Ovary (tissue), 9 donors: ENCODE results near the gene UNC13C. TPM values are rescaled to one million over a fixed set of nuclear protein-coding genes. Genes with fewer than 3 reads are reported as not detected.

ENCODE experiments used
- DNase-seq, 5 donors: peaks; one replicate each; pipeline ENCODE4 v3.0.0-alpha.2; 2019 to 2020
- H3K27ac ChIP-seq, 2 donors: fragments of 200-600 bp; one replicate each; pipeline versions ENCODE4 v1.5.1 to v1.8.0; 2019 to 2022
- H3K27me3 ChIP-seq: fragments of 200-600 bp; one replicate; pipeline ENCODE4 v1.8.0; 2022
- H3K36me3 ChIP-seq: fragments of 200-600 bp; sonication (generic); one replicate; pipeline ENCODE4 v1.5.1; 2019
- H3K4me1 ChIP-seq: one replicate; pipeline ENCODE4 v1.8.1; 2013; ENCODE audit warnings: mild to moderate bottlenecking, moderate library complexity; ENCODE audit not compliant: insufficient read depth
- H3K4me3 ChIP-seq: fragments of 200-600 bp; sonication (generic); one replicate; pipeline ENCODE4 v1.5.1; 2017
- H3K9me3 ChIP-seq, 2 donors: fragments of 200-600 bp in 1 of 2; sonication (generic) in 1 of 2; one replicate each; pipeline versions ENCODE4 v1.5.1 to v1.8.1; 2013 to 2019; ENCODE audit warnings: mild to moderate bottlenecking in 1 of 2, moderate library complexity in 1 of 2
- EP300 ChIP-seq: sonication (generic); formaldehyde crosslinking; IDR thresholded peaks from one replicate; pipeline ENCODE4 v1.6.1; 2017; ENCODE audit warnings: antibody characterized with exemption
- POLR2A ChIP-seq: fragments of 450-650 bp; IDR thresholded peaks from one replicate; pipeline ENCODE4 v1.6.1; 2017; ENCODE audit warnings: antibody characterized with exemption, mild to moderate bottlenecking, moderate library complexity
- WGBS, 3 donors: extraction: QIAGEN DNeasy Blood & Tissue Kit in 1 of 3; methylation state at CpG; one replicate each; pipeline versions ENCODE4 v1.1.5 to v1.1.7; 2013 to 2017; 5-methylcytosine and 5-hydroxymethylcytosine counted together
- intact Hi-C, 4 donors: fragments of 100-400 bp; cut with DNase I; formaldehyde crosslinking; loops; one replicate each; pipeline versions ENCODE4 v1.11.0 to v1.15.1; 2022 to 2023
- polyA plus RNA-seq, 2 donors: library from polyadenylated mRNA; stranded (reverse); fragments of 200-250 nt in 1 of 2; fragments of 350-450 nt in 1 of 2; fragmentation: Illumina TruSeq in 1 of 2; extraction: RNeasy Lipid Tissue Mini Kit (QIAGEN cat#74804) in 1 of 2; gene quantifications; one replicate each; pipeline ENCODE4 v1.2.3, GENCODE V29; 2013 to 2014
- total RNA-seq, 7 donors: library from RNA; depleted of rRNA in 2 of 7; stranded (reverse); fragments of >200 nt in 2 of 7; fragmentation: NEBNext Ultra II Directional in 3 of 7; extraction: Animal tissue kit (Norgen Biotek cat#: 25700) in 3 of 7; gene quantifications; one replicate each; pipeline versions ENCODE4 v1.1.0 to v1.2.4, GENCODE V29; 2016 to 2023
- TF ChIP-seq, protein P1 (sequence below), 3 donors: fragments of 450-650 bp in 2 of 3; fragments of 200-600 bp in 1 of 3; IDR thresholded peaks; one replicate each; pipeline versions ENCODE4 v1.5.1 to v1.8.0; 2016 to 2022; ENCODE audit warnings: antibody characterized with exemption in 3 of 3, mild to moderate bottlenecking in 1 of 3
- donor health status: DM: no; HTN: no; CAD: no; lungs with moderate emphysema.
- donor health status: DM: no; HTN: no; CAD: no.
- donor health status: Bipolar disorder and iron deficiency.
- donor health status: DM: yes; HTN: yes; CAD: no.
- donor health status: DM: no; HTN: no; CAD: no.
- donor health status: DM: yes; HTN: yes; CAD: no.

The UNC13C gene
- total and polyA plus RNA-seq, 9 donors = 0.05 to 2.1 (median 1.3) TPM

GRCh38 chr15:54083501-54083900 lies 105.3 kb downstream of the UNC13C start:
- H3K27me3 ChIP-seq = no peaks in the 10 kb centered on the region
- WGBS, 3 donors = 71 to 91% (median 80%) methylated on average over 4 of the region's 4 CpGs
- no peak overlapping the region for H3K4me3 ChIP-seq
- TF ChIP-seq EP300 (no peak), POLR2A (no peak)
- no peaks in the 10 kb centered on the region for H3K4me1 ChIP-seq
- H3K9me3 ChIP-seq = no peaks in the 10 kb centered on the region
- no peak overlapping the region for H3K27ac ChIP-seq
- H3K36me3 ChIP-seq = no peaks in the 10 kb centered on the region
- intact Hi-C loops = no loop called here
- DNase-seq = no peak

DNA sequence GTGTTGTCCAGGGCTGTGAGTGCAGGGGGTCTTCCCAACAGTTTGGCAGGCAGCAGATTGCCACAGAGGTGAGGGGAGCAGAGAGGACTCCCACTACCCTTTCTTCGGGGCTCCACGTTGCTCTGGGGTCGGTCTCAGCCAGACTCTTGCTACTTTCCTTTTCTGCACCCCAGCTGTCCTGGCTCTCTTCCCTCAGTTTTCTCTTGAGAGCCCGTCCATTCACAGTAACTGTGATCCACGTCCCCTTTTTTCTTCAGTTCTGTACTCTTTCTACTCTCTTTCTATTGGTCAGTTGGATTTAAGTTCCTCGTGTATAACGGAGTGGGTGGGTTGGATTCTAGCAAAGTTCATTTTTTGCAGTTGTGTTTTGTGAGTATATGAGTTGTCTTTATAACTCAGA lies 105.8 kb downstream of the UNC13C start:
- H3K27me3 ChIP-seq = no peaks in the 10 kb centered on the region
- no peaks in the 10 kb centered on the region for H3K9me3 ChIP-seq
- 71 to 75% (median 74%) methylated on average over 7 of the region's 7 CpGs for WGBS, 3 donors
- H3K4me3 ChIP-seq = no peak overlapping the region
- intact Hi-C loops = no loop called here
- DNase-seq = no peak
- H3K4me1 ChIP-seq = no peaks in the 10 kb centered on the region
- H3K27ac ChIP-seq = no peak overlapping the region
- TF ChIP-seq EP300 (no peak), POLR2A (no peak)
- TF ChIP-seq, protein P1, sequence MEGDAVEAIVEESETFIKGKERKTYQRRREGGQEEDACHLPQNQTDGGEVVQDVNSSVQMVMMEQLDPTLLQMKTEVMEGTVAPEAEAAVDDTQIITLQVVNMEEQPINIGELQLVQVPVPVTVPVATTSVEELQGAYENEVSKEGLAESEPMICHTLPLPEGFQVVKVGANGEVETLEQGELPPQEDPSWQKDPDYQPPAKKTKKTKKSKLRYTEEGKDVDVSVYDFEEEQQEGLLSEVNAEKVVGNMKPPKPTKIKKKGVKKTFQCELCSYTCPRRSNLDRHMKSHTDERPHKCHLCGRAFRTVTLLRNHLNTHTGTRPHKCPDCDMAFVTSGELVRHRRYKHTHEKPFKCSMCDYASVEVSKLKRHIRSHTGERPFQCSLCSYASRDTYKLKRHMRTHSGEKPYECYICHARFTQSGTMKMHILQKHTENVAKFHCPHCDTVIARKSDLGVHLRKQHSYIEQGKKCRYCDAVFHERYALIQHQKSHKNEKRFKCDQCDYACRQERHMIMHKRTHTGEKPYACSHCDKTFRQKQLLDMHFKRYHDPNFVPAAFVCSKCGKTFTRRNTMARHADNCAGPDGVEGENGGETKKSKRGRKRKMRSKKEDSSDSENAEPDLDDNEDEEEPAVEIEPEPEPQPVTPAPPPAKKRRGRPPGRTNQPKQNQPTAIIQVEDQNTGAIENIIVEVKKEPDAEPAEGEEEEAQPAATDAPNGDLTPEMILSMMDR (IDR thresholded peaks at IDR 0.05) = no peak
- H3K36me3 ChIP-seq = no peaks in the 10 kb centered on the region

GRCh38 chr15:54088837-54089236 lies 110.6 kb downstream of the UNC13C start:
- no peaks in the 10 kb centered on the region for H3K36me3 ChIP-seq
- no peak overlapping the region for H3K4me3 ChIP-seq
- H3K4me1 ChIP-seq = no peaks in the 10 kb centered on the region
- no peak overlapping the region for H3K27ac ChIP-seq
- H3K27me3 ChIP-seq = no peaks in the 10 kb centered on the region
- DNase-seq = no peak
- no peaks in the 10 kb centered on the region for H3K9me3 ChIP-seq
- 84 to 87% (median 85%) methylated on average over 2 of the region's 2 CpGs for WGBS, 3 donors
- intact Hi-C loops = no loop called here
- TF ChIP-seq, protein P1 (IDR thresholded peaks at IDR 0.05) = no peak
- TF ChIP-seq POLR2A (no peak), EP300 (no peak)

DNA sequence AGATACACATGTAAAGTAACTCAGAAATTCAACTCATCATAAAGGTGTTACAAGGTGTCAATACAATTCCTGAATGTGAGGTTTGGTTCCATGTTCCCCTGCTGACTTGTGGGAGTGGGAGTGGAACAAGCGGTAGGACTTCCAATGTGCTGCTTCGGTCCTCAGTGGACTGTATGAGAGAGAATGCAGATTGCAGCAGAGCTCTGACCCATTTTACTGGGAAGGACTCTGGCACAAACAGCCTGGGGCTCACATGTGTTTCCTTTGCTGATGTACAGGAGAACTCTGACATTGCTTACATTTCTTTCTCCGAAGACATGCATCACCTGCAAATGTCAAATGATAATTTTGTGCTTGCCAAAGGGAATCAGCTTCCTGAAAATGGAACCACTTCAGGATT lies 111.5 kb downstream of the UNC13C start:
- H3K4me3 ChIP-seq = no peak overlapping the region
- DNase-seq = no peak
- H3K27me3 ChIP-seq = no peaks in the 10 kb centered on the region
- H3K4me1 ChIP-seq = no peaks in the 10 kb centered on the region
- intact Hi-C loops = no loop called here
- no peaks in the 10 kb centered on the region for H3K9me3 ChIP-seq
- no peak for TF ChIP-seq POLR2A
- no peak for TF ChIP-seq EP300
- TF ChIP-seq, protein P1 (IDR thresholded peaks at IDR 0.05) = no peak
- no peak overlapping the region for H3K27ac ChIP-seq
- 44 to 64% (median 44%) methylated on average over 3 of the region's 3 CpGs for WGBS, 3 donors
- H3K36me3 ChIP-seq = no peaks in the 10 kb centered on the region

- H3K36me3 ChIP-seq = no peaks in the 10 kb centered on the region
- H3K27ac ChIP-seq = no peak overlapping the region
- intact Hi-C loops = no loop called here
- no peaks in the 10 kb centered on the region for H3K9me3 ChIP-seq
- TF ChIP-seq, protein P1 (IDR thresholded peaks at IDR 0.05) = no peak
- TF ChIP-seq POLR2A (no peak), EP300 (no peak)
- 21 to 30% (median 28%) methylated on average over 2 of the region's 2 CpGs for WGBS, 3 donors
- no peak overlapping the region for H3K4me3 ChIP-seq
- H3K27me3 ChIP-seq = no peaks in the 10 kb centered on the region
- no peaks in the 10 kb centered on the region for H3K4me1 ChIP-seq
- no peak for DNase-seq
These were observed 113.4 kb downstream of the UNC13C start for GRCh38 chr15:54091651-54092050.
